ENCODE measurements around the gene POLR3H.

Gene POLR3H

DNA sequence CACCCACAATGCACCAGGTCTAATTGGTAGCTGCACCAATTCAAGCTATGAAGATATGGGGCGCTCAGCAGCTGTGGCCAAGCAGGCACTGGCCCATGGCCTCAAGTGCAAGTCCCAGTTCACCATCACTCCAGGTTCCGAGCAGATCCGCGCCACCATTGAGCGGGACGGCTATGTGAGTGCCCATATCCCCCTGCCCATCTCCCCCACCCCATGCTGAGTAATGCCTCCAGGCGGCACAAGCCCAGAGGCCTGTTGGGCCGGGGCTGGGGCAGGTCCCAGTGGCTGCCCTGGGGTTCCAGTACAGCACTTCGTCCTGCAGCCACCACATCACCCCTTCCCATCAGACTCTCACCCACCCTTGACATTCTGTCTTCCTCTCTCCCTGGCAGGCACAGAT, 21.5 kb downstream of the POLR3H start:
- in situ Hi-C loops (cut with HindIII; ENCODE audit: low sequenced_read_pairs), result no loop called here

GRCh38 chr22:41521126-41521525, 23.1 kb downstream of the POLR3H start:
- in situ Hi-C loops (cut with HindIII; ENCODE audit: low sequenced_read_pairs), result no loop called here

DNA sequence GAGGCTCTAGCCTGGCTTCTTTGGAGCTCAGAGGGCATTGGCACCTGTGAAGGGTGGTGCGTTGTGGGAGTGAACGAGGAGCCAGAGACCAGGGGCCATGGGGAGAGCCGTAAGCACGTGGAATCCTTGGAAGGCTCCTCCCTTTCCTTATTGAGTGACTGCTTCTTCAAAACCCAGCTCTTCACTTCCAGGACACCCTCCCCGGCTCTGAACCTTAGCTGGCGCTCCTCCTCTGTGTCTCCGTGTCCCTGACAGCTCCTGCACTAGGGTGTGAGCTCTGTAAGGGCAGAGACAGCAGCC, 26.3 kb downstream of the POLR3H start:
- in situ Hi-C loops (cut with HindIII; ENCODE audit: low sequenced_read_pairs), result no loop called here

DNA sequence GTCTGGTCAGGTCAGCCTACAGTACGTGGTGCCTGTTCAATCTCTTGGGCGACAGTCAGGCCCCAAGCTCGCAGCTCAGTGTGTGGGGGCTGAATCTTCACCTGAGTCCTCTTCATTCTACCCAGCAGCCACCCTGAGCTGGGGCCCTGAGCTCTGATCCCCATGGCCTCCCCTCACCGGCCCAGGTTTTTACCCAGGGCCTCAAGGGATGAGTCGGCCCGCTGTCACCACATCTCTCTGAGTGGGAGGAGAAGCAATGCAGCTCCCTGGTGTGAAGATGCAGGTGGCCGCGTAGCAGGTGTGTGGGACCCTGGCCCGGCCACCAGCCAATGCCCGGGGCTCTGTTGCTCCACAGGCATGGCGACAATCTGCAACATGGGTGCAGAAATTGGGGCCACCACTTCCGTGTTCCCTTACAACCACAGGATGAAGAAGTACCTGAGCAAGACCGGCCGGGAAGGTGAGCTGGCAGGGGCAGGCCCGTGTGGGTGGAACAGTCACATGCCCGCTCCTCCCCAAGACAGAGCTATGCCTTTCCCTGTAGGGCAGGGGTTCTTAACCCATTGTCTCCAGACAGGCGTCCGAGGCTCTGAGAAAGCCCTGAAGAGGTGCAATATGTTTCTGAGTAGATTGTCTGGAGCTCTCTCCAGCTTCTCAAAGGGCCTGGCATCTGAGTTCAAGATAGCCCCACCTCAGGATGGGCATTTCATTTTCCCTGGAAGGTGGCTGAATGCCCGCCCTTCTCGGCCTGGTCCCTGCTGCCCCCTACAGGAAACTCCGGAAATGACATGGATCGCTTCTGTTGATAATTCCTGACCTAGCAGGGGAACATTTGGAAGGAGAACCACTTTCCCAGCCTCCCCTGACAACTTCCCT, 26.9 kb downstream of the POLR3H start:
- in situ Hi-C loops (cut with HindIII; ENCODE audit: low sequenced_read_pairs), result no loop called here

GRCh38 chr22:41516462-41516861, 27.8 kb downstream of the POLR3H start:
- in situ Hi-C loops (cut with HindIII; ENCODE audit: low sequenced_read_pairs), result no loop called here

DNA sequence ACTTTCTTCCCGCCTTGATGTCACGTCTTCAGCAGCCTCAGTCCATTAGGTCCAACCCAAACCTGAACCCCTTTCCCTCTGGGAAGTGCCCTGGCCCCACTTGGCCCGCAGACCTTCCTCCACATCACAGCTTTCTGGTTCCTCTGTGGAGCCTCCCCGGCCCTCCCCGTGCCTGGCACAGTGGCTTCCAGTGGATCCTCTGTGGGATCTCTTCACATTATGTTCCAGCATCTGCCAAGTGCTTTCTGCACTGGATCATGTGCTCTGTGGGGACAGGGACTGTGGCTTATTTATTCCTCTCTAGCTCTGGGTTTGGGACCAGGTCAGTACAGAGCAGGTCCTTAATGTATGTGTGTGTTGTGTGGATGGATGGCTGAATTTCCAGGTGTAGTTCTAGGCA, 30.9 kb downstream of the POLR3H start:
- in situ Hi-C loops (cut with HindIII; ENCODE audit: low sequenced_read_pairs), result no loop called here

- in situ Hi-C loops (cut with HindIII; ENCODE audit: low sequenced_read_pairs), result no loop called here
Observed at GRCh38 chr22:41512421-41513194, 31.7 kb downstream of the POLR3H start.

DNA sequence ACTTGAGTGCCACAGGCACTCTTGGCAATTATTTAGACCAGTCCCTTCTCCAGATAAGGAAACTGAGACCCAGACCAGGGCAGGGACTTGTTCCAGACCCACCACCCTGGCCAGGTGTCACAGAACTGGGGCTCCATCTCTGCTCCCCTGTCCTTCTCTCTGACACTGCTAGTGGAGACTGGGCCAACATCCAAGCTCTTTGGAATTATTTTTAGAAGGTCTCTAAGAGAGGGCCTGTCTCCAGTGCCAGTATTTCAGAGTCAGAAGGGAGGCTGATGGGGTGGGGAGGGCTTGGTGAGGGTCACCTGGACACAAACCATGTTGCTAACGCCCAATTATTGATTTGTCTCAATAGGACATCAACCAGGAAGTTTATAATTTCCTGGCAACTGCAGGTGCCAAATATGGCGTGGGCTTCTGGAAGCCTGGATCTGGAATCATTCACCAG, 32.7 kb downstream of the POLR3H start:
- in situ Hi-C loops (cut with HindIII; ENCODE audit: low sequenced_read_pairs), result no loop called here

- in situ Hi-C loops (cut with HindIII; ENCODE audit: low sequenced_read_pairs), result no loop called here
Observed at GRCh38 chr22:41508770-41509170, 35.5 kb downstream of the POLR3H start.

- in situ Hi-C loops (cut with HindIII; ENCODE audit: low sequenced_read_pairs), result no loop called here
Observed at GRCh38 chr22:41507330-41508063, 36.8 kb downstream of the POLR3H start.

DNA sequence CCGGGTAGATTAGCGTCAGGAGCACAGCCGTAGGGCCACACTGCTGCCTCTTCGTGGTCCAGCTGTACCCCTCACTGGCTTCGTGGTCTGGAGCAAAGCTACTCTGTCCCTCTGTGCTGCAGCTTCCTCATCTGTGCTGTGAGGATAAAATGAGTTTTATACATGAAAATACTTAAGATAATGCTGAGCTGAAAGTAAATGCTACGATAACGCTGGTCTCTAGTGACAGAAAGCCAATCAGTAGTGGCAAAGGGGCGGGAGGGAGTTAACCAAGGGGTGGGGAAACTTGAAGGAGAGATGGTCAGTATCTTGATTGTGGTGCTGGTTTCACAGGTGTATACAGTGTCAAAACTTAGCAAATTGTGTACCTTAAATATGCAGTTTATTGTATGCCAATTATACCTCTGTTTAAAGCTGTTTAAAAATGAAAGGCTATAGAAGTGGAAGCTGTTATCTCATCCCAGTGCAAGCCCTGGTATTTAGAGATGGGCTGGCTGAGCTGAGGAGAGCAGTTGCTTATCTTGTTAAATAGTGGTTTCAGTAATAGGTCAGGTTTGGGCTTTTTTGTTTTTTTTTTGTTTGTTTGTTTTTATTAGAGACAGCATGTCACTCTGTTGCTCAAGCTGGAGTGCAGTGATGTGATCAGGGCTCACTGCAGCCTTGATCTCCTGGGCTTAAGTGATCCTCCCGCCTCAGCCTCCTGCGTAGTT, 38.6 kb downstream of the POLR3H start:
- in situ Hi-C loops (cut with HindIII; ENCODE audit: low sequenced_read_pairs), result no loop called here

DNA sequence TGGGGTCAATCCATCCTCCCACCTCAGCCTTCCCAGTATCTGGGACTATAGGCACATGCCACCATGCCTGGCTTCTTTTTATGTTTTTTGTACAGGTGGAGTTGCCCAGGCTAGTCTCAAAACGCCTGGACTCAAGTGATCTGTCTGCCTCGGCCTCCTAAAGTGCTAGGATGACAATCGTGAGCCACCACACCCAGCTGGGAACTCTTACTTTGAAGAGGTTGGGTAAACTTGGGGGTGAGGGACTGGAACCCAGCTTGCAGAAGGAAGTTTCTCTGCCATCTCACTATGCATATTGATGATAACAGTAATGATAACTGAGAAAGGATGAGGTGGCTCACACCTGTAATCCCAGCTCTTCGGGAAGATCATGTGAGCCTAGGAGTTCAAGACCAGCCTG, 39.5 kb downstream of the POLR3H start:
- in situ Hi-C loops (cut with HindIII; ENCODE audit: low sequenced_read_pairs), result no loop called here

DNA sequence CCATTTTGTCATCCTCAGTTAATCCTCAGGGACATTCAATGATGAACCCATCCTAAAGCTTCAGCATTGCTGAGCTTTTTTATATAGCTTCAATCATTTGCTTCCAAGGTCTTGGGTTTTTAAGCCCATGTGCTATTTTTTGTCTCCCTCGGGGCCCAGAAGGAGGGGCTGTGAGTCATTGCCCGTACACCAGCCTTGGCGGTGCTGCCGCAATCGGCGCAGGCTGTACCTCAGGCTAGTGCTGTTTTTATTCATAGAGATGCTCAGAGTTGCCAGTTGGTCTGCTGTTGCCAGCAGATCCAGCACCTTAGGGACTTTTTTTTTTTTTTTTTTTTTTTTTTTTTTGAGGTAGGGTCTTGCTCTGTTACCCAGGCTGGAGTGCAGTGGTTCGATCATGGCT, 39.9 kb downstream of the POLR3H start:
- in situ Hi-C loops (cut with HindIII; ENCODE audit: low sequenced_read_pairs), result no loop called here

DNA sequence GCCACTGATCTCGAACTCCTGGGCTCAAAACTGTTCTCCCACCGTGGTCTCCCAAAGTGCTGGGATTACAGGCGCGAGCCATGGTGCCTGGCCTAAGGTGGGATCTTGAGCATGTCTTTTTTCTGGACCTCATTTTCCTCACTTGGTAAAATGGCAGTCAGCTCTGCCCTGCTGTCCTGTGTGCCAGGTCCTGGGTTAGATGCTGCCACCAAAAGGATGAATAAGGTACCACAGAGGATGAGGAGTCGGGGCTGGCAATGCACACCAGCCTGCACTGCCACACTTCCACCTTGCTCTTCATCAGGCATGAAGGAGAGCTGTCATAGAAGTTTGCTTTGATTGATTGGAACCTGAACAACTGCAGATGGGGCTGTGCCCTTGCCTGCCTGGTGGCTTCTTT, 43.1 kb downstream of the POLR3H start:
- in situ Hi-C loops (cut with HindIII; ENCODE audit: low sequenced_read_pairs), result no loop called here

GRCh38 chr22:41500303-41500702, 44.0 kb downstream of the POLR3H start:
- in situ Hi-C loops (cut with HindIII; ENCODE audit: low sequenced_read_pairs), result no loop called here

GRCh38 chr22:41499624-41500280, 44.5 kb downstream of the POLR3H start:
- in situ Hi-C loops (cut with HindIII; ENCODE audit: low sequenced_read_pairs), result no loop called here

DNA sequence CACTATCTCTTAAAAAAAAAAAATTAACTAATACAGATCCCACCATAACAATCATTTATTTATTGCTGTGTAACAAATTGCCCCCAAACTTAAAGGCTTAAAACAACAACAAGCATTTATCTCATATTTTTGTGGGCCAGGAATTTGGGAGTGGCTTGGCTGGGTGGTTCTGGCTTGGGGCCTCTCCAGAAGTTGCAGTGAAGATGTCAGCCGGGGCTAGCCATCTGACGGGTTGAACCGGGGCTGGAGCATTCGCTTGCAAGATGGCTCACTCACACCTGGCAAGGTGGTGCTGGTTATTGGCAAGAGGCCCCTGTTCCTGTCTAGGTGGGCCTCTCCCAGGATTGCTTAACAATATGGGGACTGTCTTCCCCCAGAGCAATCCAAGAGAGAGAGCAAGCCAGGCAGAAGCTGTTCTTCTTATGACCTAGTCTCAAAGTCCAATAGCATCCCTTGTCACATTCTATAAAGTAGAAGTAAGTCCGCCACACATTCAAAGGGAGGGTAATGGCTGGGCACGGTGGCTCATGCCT, 45.9 kb downstream of the POLR3H start:
- in situ Hi-C loops (cut with HindIII; ENCODE audit: low sequenced_read_pairs), result no loop called here

DNA sequence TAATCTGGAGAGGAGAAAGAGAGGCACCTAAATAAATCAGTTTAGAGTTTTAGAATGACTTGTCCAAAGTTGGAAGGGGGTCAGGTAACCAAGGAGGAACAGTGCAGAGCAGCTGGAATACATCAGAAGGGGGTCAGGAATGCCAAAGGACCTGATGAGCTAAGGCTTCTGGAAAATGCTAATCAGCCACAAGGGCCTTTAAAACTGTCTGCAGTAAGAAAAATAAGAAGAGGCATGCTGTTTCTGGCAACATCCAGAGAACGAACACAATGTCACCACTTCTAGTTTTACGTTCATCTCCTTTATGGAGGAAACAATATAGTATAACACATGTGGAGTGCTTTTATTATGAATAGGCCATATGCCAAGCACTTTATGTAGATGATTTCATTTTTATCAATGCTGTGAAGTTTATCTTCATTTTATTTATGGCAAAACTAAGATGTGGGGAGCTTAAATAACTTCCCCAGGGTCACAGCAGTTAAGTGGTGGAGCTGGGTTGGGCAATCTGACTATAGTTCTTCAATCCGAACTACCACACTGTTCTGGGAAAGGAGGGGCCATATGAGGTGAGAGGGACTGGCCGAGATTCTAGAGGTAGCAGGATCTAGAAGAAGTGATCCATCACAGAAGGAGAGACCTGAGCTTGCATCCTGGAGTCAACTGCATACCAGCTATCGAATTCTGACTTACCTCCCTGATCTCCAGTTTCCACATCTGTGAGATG, 52.7 kb downstream of the POLR3H start:
- in situ Hi-C loops (cut with HindIII; ENCODE audit: low sequenced_read_pairs), result no loop called here

GRCh38 chr22:41488596-41489385, 55.5 kb downstream of the POLR3H start:
- in situ Hi-C loops (cut with HindIII; ENCODE audit: low sequenced_read_pairs), result no loop called here

Data from DLD1 (cell line).